Activated T-helper 9 cell treated with anti-CD3 and anti-CD28 coated beads, Interleukin-2, amount 50 U/mL, for 16 hours (primary cell): ENCODE measurements around the gene VRTN.
"Not testable (repeated sequence)": the region's sequence is repeated elsewhere in the genome, so short reads cannot be mapped to it uniquely, and the experiment has no call there.

Experiments
- DNase-seq: peaks from one replicate; pipeline ENCODE4 v3.0.0-alpha.2; 2020; ENCODE audit warnings: low read depth

Gene VRTN

DNA sequence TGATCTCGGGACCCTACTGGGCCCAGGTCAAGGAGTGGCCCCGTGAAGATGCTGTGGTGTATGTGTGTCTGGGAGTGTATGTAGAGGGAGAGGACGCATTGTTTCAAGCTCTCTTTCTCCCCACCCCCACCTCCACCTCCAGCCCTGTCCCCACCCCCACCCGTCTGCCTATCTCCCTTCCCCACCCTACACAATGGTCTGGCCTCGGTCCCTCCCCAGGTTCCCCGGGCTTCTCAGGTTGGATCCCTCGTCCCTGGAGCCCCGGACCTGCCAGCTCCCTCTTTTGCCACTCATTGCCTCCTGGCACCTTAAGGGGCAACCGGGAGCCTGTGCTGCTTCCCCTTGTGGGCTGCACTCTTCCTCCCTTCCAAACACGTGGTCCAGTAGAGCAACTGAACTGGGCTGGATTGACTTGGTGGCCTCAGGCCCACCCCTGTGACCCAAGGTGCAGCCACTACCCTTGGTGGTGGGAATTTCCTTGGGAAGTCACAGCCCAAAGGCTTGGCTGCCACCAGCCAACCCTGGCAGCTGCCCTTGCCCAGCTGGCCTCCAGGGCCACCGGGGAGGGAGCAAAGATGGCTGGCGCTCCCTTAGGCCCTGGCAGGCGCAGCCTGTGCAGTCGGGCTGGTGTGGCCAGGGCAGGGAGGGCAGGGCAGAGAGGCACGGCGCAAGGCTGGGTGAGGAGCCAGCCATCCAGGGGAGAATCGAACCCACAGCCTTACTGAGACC is 628 bp downstream of the VRTN start:
- DNase-seq, result no peak

GRCh38 chr14:74349757-74350156 is 1.5 kb downstream of the VRTN start:
- no peak for DNase-seq

DNA sequence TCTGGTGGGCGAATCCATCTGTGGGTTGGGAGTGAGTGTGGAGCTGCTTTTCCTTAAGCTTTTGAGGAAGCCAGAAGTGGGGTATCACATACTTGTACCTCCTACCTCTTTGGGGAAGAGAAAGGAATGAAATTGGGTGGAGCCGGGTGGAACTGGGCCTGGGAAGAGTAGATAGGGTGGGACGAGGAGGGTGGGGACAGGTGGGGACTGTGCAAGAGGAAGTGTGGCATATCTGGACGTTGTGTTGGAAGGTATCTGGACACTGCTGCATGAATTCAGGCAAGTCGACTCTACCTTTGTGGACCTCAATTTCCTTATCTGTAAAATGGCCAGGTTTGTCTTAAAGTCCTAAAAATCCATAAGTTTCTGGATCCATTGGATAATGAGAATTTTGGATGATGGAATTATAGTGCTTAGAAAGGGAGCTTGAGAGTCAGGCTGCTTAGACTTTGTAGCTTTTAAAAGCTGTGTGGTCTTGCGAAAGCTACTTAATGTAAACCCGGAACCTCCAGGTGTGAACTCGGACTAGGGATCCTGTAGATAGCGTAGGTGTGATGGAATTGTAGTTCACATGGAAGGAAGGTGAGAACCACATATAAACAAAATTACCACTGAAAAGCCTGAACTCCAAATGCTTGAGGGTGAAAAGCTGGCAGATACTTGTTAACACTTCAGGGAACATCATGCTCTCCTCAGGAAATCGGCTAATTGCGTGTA is 2.1 kb downstream of the VRTN start:
- no peak for DNase-seq

- no peak for DNase-seq
Measured at GRCh38 chr14:74350928-74351323, 2.7 kb downstream of the VRTN start.

- no peak for DNase-seq
Measured at GRCh38 chr14:74356892-74357575, 8.8 kb downstream of the VRTN start.

DNA sequence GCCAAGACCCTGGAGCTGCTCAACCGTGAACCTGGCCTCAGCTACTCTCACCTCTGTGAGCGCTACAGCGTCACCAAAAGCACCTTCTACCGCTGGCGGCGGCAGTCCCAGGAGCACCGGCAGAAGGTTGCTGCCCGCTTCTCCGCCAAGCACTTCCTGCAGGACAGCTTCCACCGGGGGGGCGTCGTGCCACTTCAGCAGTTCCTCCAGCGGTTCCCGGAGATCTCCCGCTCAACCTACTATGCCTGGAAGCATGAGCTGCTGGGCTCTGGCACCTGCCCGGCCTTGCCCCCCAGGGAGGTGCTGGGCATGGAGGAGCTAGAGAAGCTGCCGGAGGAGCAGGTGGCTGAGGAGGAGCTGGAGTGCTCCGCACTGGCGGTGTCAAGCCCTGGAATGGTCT is 9.3 kb downstream of the VRTN start:
- DNase-seq, result no peak

DNA sequence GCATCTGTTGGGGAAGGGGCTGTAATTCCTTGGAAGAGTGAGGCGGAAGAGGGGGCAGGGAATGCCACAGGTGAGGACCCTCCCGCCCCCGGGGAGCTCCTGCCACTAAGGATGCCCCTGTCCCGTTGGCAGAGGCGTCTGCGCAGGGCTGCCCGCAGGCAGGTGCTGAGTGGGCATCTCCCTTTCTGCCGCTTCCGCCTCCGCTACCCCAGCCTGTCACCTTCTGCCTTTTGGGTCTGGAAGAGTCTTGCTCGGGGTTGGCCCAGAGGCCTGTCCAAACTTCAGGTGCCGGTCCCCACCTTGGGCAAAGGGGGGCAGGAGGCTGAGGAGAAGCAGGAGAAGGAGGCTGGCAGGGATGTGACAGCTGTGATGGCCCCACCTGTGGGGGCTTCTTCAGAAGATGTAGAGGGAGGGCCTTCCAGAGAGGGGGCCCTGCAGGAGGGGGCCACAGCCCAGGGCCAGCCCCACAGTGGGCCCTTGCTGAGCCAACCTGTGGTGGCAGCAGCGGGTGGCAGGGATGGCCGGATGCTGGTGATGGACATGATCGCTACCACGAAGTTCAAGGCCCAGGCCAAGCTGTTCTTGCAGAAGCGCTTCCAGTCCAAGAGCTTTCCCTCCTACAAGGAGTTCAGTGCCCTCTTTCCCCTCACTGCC is 10.0 kb downstream of the VRTN start:
- DNase-seq, result no peak

- DNase-seq, result no peak
Measured at GRCh38 chr14:74360163-74360562, 11.9 kb downstream of the VRTN start.

GRCh38 chr14:74362361-74362915 is 14.2 kb downstream of the VRTN start:
- DNase-seq, result peak; percentile 33

DNA sequence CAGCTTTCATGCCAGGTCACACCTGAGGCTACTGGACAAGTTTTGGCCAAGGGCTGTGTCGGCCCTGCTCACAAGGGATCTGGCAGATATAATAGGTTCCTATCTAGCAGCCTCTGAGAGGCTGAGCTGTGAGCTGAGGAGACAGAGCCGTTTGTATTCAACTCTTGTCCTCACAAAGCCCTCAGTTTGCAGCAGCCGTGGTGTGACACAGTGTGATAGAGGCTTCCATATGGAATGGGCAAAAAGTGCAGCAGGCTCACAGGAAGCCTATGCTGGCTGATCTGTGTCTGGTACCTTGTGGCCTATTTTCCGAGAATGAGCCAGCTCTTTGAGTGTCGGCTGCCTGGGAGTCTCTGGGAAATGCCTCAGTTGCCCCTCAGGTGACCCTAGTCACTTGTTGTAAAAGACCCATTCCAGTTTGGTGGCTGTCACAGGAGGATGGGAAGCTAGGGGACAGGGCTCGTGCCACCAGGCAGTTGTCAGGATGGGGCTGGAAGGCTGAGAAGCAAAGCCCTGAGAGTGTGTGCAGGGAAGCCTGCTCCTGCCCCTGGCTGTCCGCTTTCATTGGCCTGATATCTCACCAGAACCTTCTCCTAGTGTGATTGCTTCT is 16.1 kb downstream of the VRTN start:
- no peak for DNase-seq

DNA sequence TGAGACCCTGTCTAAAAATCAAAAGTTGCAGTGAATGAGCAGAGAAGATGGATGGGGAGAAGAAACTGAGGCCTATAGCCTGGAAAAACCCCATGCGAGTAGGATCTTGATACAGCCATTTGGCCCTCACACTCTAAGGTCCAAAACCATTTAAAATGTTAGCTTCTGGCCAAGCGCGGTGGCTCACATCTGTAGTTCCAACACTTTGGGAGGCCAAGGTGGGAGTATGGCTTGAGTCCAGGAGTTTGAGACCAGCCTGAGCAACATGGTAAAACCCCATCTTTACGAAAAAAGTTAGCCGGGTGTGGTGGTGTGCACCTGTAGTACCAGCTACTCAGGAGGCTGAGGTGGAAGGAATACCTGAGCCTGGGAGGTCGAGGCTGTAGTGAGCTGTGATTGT is 19.8 kb downstream of the VRTN start:
- DNase-seq, result no peak

DNA sequence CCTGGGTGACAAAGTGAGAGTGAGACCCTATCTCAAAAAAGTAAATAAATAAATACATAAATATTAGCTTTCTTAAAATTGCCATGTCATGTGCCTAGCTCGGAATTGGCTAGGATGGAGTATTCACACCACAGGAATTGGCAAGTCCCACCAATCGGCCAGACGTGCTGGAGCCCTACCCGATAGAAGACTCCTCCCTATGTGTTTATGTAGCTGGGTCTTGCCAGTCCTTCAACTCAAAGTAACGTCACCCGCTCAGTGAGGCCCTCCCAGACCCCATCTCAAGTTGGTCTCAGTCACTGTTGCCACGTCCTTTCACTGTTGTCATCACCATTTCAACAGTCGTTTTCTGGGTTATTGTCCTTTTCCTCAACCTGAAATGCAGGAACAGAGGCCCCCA is 20.2 kb downstream of the VRTN start:
- DNase-seq, result no peak

- no peak for DNase-seq
Measured at GRCh38 chr14:74377976-74378690, 29.9 kb downstream of the VRTN start.

DNA sequence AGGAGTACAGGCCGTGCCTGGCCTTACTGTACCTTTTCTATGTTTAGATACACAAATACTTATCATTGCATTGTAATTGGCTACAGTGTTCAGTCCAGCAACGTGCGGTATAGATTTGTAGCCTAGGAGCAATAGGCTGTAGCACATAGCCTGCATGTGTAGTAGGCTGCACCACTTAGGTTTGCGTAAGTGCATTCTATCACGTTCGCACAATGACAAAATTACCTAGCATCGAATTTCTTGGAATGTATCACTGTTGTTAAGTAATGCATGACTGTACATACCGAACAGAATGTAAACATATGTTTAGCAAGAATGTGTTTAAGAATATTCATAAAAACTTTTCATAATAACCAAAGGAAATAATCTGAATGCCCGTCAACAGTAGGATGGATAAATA is 31.9 kb downstream of the VRTN start:
- DNase-seq, result no peak

- DNase-seq, result no peak
Measured at GRCh38 chr14:74380845-74381244, 32.6 kb downstream of the VRTN start.

DNA sequence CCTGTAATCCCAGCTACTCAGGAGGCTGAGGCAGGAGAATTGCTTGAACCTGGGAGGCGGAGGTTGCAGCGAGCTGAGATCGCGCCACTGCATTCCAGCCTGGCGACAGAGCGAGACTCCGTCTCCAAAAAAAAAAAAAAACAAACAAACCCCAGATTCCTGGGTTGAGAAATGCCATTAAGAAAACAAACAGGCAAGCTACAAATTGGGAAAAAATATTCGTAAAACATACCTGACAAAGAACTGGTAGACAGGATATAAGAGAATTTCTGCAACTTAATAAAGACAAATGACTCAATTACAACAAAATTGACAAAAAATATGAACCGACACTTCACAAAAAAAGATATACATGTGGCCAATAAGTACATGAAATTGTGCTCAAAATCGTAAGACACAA is 33.3 kb downstream of the VRTN start:
- DNase-seq, result not testable (repeated sequence)

GRCh38 chr14:74382231-74382630 is 34.0 kb downstream of the VRTN start:
- DNase-seq, result no peak

DNA sequence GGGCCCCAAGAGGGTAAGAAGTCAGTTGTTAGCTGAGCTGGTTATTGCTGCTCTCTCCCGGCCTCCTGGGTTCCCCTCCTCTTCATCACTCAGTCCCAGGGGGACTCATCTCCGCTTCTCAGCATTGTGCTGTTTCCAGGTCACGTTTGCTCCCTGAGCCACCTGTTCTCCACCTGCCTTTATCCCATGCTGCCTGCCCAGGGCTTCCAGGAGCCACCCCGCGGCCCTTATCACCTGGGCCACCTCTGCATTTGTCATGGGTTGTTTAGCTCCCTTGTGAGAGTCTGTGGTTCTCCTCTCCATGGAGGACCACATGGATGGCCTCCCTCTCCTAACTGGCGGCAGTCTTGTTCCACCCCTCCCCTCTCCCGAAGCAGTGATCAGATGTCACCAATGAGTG is 41.7 kb downstream of the VRTN start:
- no peak for DNase-seq

- not testable (repeated sequence) for DNase-seq
Measured at GRCh38 chr14:74390505-74390904, 42.2 kb downstream of the VRTN start.

- DNase-seq, result no peak
Measured at GRCh38 chr14:74391479-74391878, 43.2 kb downstream of the VRTN start.
